Activated naive CD4-positive, alpha-beta T cell treated with anti-CD3 and anti-CD28 coated beads, Interleukin-2, amount 50 U/mL, for 24 hours (primary cell): ENCODE data around the gene SCAPER.
"Not testable (repeated sequence)": the region's sequence is repeated elsewhere in the genome, so short reads cannot be mapped to it uniquely, and the experiment has no call there.

Experiments
- H3K27ac Mint-ChIP-seq: one replicate; pipeline ENCODE4 v1.8.0; 2021; ENCODE audit warnings: mild to moderate bottlenecking, mixed read lengths
- H3K27me3 Mint-ChIP-seq: one replicate; pipeline ENCODE4 v1.8.0; 2021; ENCODE audit warnings: mixed read lengths
- H3K36me3 Mint-ChIP-seq: one replicate; pipeline ENCODE4 v1.8.0; 2021; ENCODE audit warnings: mixed read lengths
- H3K4me1 Mint-ChIP-seq: one replicate; pipeline ENCODE4 v1.8.0; 2021; ENCODE audit warnings: mixed read lengths
- H3K4me3 Mint-ChIP-seq: one replicate; pipeline ENCODE4 v1.8.0; 2021; ENCODE audit warnings: mild to moderate bottlenecking, mixed read lengths
- H3K9me3 Mint-ChIP-seq: one replicate; pipeline ENCODE4 v1.8.0; 2021; ENCODE audit warnings: mixed read lengths

SCAPER gene

GRCh38 chr15:76929011-76929760 is 24.0 kb upstream of the SCAPER start:
- Mint-ChIP-seq H3K4me3 (no peak overlapping the region), H3K27me3 (peaks cover 3% of the 10 kb centered on the region), H3K36me3 (peaks cover 4% of the 10 kb centered on the region), H3K4me1 (peaks cover 22% of the 10 kb centered on the region), H3K9me3 (no peaks in the 10 kb centered on the region), H3K27ac (no peak overlapping the region)

GRCh38 chr15:76928201-76928600 is 23.1 kb upstream of the SCAPER start:
- H3K27me3 Mint-ChIP-seq: peaks cover 3% of the 10 kb centered on the region
- no peak overlapping the region for H3K4me3 Mint-ChIP-seq
- peaks cover 16% of the 10 kb centered on the region for H3K4me1 Mint-ChIP-seq
- no peaks in the 10 kb centered on the region for H3K9me3 Mint-ChIP-seq
- H3K36me3 Mint-ChIP-seq: peaks cover 2% of the 10 kb centered on the region
- H3K27ac Mint-ChIP-seq: no peak overlapping the region

- Mint-ChIP-seq H3K27me3 (peaks cover 5% of the 10 kb centered on the region), H3K36me3 (no peaks in the 10 kb centered on the region), H3K9me3 (no peaks in the 10 kb centered on the region), H3K4me3 (no peak overlapping the region), H3K4me1 (no peaks in the 10 kb centered on the region), H3K27ac (no peak overlapping the region)
Observed at GRCh38 chr15:76916369-76916768, 11.2 kb upstream of the SCAPER start.

GRCh38 chr15:76913737-76914136 is 8.6 kb upstream of the SCAPER start:
- peaks cover 5% of the 10 kb centered on the region for H3K27me3 Mint-ChIP-seq
- H3K36me3 Mint-ChIP-seq: no peaks in the 10 kb centered on the region
- H3K27ac Mint-ChIP-seq: no peak overlapping the region

GRCh38 chr15:76912430-76912829 is 7.3 kb upstream of the SCAPER start:
- Mint-ChIP-seq H3K4me3 (no peak overlapping the region), H3K27ac (no peak overlapping the region), H3K27me3 (peaks cover 1% of the 10 kb centered on the region), H3K36me3 (no peaks in the 10 kb centered on the region), H3K4me1 (peaks cover 3% of the 10 kb centered on the region), H3K9me3 (no peaks in the 10 kb centered on the region)

More at GRCh38 chr15:76913737-76914136, 8.6 kb upstream of the SCAPER start:
- Mint-ChIP-seq H3K9me3 (no peaks in the 10 kb centered on the region), H3K4me3 (no peak overlapping the region), H3K4me1 (no peaks in the 10 kb centered on the region)

- Mint-ChIP-seq H3K27me3 (no peaks in the 10 kb centered on the region), H3K27ac (peak overlapping the region; percentile 87), H3K36me3 (no peaks in the 10 kb centered on the region), H3K4me3 (peak overlapping the region; percentile 90), H3K4me1 (peaks cover 35% of the 10 kb centered on the region), H3K9me3 (no peaks in the 10 kb centered on the region)
Observed at GRCh38 chr15:76905855-76906254, 715 bp upstream of the SCAPER start.

GRCh38 chr15:76904461-76905012 is 603 bp downstream of the SCAPER start:
- Mint-ChIP-seq H3K9me3 (no peaks in the 10 kb centered on the region), H3K27ac (peak overlapping the region; percentile 89), H3K4me3 (peak overlapping the region; percentile 90), H3K27me3 (no peaks in the 10 kb centered on the region), H3K36me3 (no peaks in the 10 kb centered on the region), H3K4me1 (peaks cover 35% of the 10 kb centered on the region)

- peaks cover 6% of the 10 kb centered on the region for H3K36me3 Mint-ChIP-seq
- H3K9me3 Mint-ChIP-seq: no peaks in the 10 kb centered on the region
- H3K27me3 Mint-ChIP-seq: no peaks in the 10 kb centered on the region
- peak overlapping the region; percentile 46 for H3K27ac Mint-ChIP-seq
- H3K4me1 Mint-ChIP-seq: peaks cover 38% of the 10 kb centered on the region
- H3K4me3 Mint-ChIP-seq: peak overlapping the region; percentile 90
Observed at GRCh38 chr15:76903251-76903681, 1.9 kb downstream of the SCAPER start.

GRCh38 chr15:76901965-76902364 is 3.2 kb downstream of the SCAPER start:
- Mint-ChIP-seq H3K36me3 (peaks cover 9% of the 10 kb centered on the region), H3K9me3 (no peaks in the 10 kb centered on the region), H3K4me3 (no peak overlapping the region), H3K27me3 (no peaks in the 10 kb centered on the region), H3K27ac (no peak overlapping the region), H3K4me1 (peaks cover 42% of the 10 kb centered on the region)

- Mint-ChIP-seq H3K4me1 (peaks cover 39% of the 10 kb centered on the region), H3K36me3 (peaks cover 12% of the 10 kb centered on the region)
- not testable (repeated sequence) for H3K27ac Mint-ChIP-seq, H3K4me3 Mint-ChIP-seq, H3K27me3 Mint-ChIP-seq, H3K9me3 Mint-ChIP-seq
Observed at GRCh38 chr15:76899931-76900310, 5.2 kb downstream of the SCAPER start.

- peaks cover 16% of the 10 kb centered on the region for H3K36me3 Mint-ChIP-seq
- not testable (repeated sequence) for H3K4me3 Mint-ChIP-seq, H3K9me3 Mint-ChIP-seq, H3K27me3 Mint-ChIP-seq, H3K27ac Mint-ChIP-seq
- peaks cover 40% of the 10 kb centered on the region for H3K4me1 Mint-ChIP-seq
Observed at GRCh38 chr15:76899176-76899930, 5.8 kb downstream of the SCAPER start.

- peaks cover 24% of the 10 kb centered on the region for H3K36me3 Mint-ChIP-seq
Observed at GRCh38 chr15:76898102-76898501, 7.0 kb downstream of the SCAPER start.

GRCh38 chr15:76894174-76894573 is 11.0 kb downstream of the SCAPER start:
- no peak overlapping the region for H3K27ac Mint-ChIP-seq
- H3K36me3 Mint-ChIP-seq: peaks cover 41% of the 10 kb centered on the region
- H3K9me3 Mint-ChIP-seq: peaks cover 5% of the 10 kb centered on the region
- H3K27me3 Mint-ChIP-seq: no peaks in the 10 kb centered on the region
- H3K4me1 Mint-ChIP-seq: peaks cover 58% of the 10 kb centered on the region
- H3K4me3 Mint-ChIP-seq: no peak overlapping the region

More at GRCh38 chr15:76898102-76898501, 7.0 kb downstream of the SCAPER start:
- H3K27ac Mint-ChIP-seq: no peak overlapping the region
- no peaks in the 10 kb centered on the region for H3K9me3 Mint-ChIP-seq
- H3K4me1 Mint-ChIP-seq: peaks cover 37% of the 10 kb centered on the region
- H3K4me3 Mint-ChIP-seq: no peak overlapping the region
- no peaks in the 10 kb centered on the region for H3K27me3 Mint-ChIP-seq

- H3K36me3 Mint-ChIP-seq: peaks cover 34% of the 10 kb centered on the region
- H3K27ac Mint-ChIP-seq, H3K9me3 Mint-ChIP-seq, H3K4me3 Mint-ChIP-seq, H3K27me3 Mint-ChIP-seq: not testable (repeated sequence)
- peaks cover 61% of the 10 kb centered on the region for H3K4me1 Mint-ChIP-seq
Observed at GRCh38 chr15:76892836-76893235, 12.3 kb downstream of the SCAPER start.

GRCh38 chr15:76887280-76888141 is 17.6 kb downstream of the SCAPER start:
- H3K9me3 Mint-ChIP-seq, H3K27me3 Mint-ChIP-seq, H3K27ac Mint-ChIP-seq, H3K4me3 Mint-ChIP-seq: not testable (repeated sequence)
- peaks cover 43% of the 10 kb centered on the region for H3K4me1 Mint-ChIP-seq
- H3K36me3 Mint-ChIP-seq: peaks cover 23% of the 10 kb centered on the region
